RKO (cell line): Measurements from ENCODE around the gene THAP3.

Experiments
- DNase-seq: peaks from one replicate; pipeline ENCODE4 v3.0.0-alpha.2; 2016; ENCODE audit warnings: low spot score

THAP3 gene

GRCh38 chr1:6624710-6625583, at the start of gene THAP3:
THAP3 (plus strand) TSS chr1:6624868; CDS start chr1:6625219, 351 bp downstream.
- peak; percentile 93 for DNase-seq

DNA sequence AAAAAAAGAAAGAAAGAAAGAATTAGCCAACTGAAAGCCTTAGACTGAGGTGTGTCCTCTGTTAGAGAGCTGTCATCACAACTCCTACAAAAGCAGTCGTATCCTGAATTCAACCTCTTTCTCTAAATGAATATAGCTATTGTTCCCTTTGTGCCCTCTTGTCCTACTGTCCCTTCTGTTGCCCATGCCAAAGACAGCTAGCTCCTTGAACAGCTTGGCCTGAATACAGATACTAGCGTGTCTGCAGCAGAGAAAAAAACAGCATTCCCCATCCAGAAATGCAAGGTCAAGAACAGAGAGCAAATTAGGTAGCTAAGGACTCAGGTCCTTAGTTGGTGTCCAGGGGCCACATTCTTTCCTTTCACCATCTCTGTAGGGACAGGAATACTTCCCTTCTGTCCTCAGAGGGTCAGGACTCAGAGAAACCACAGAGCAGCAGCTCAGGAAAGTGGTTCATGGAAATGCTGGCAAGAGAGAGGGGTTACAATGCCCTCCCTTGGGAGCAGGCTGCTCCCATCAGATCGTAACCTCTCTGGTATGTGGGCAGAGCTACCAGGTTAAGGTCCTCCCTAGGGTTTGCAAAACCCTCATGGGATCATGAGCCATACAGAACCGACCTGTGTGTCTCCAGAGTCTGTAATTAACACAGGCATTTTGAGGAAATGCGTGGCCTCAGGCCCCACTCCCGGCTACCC, 46.7 kb upstream of the THAP3 start:
- DNase-seq = no peak

DNA sequence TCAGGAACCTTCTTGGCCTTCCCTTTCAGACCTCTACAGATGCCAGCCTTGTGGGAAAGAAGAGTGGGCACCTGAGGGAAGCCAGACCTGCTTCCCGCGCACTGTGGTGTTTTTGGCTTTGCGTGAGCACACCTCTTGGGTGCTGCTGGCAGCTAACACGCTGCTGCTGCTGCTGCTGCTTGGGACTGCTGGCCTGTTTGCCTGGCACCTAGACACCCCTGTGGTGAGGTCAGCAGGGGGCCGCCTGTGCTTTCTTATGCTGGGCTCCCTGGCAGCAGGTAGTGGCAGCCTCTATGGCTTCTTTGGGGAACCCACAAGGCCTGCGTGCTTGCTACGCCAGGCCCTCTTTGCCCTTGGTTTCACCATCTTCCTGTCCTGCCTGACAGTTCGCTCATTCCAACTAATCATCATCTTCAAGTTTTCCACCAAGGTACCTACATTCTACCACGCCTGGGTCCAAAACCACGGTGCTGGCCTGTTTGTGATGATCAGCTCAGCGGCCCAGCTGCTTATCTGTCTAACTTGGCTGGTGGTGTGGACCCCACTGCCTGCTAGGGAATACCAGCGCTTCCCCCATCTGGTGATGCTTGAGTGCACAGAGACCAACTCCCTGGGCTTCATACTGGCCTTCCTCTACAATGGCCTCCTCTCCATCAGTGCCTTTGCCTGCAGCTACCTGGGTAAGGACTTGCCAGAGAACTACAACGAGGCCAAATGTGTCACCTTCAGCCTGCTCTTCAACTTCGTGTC, 45.9 kb upstream of the THAP3 start:
- DNase-seq = no peak

- DNase-seq = peak; percentile 97
Observed at GRCh38 chr1:6579374-6580118, 45.1 kb upstream of the THAP3 start, which contains the start of gene ZBTB48. ZBTB48 (plus strand) TSS chr1:6579994; CDS start chr1:6580610, 616 bp downstream.

- no peak for DNase-seq
Observed at GRCh38 chr1:6580119-6580592, 44.5 kb upstream of the THAP3 start.

DNA sequence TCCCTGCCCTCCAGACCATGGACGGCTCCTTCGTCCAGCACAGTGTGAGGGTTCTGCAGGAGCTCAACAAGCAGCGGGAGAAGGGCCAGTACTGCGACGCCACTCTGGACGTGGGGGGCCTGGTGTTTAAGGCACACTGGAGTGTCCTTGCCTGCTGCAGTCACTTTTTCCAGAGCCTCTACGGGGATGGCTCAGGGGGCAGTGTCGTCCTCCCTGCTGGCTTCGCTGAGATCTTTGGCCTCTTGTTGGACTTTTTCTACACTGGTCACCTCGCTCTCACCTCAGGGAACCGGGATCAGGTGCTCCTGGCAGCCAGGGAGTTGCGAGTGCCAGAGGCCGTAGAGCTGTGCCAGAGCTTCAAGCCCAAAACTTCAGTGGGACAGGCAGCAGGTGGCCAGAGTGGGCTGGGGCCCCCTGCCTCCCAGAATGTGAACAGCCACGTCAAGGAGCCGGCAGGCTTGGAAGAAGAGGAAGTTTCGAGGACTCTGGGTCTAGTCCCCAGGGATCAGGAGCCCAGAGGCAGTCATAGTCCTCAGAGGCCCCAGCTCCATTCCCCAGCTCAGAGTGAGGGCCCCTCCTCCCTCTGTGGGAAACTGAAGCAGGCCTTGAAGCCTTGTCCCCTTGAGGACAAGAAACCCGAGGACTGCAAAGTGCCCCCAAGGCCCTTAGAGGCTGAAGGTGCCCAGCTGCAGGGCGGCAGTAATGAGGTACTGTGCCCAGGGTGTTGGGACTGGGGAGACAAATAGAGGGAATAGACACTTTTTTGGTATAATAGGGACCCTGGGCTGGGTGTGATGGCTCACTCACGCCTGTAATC, 43.9 kb upstream of the THAP3 start:
- peak; percentile 66 for DNase-seq

GRCh38 chr1:6581561-6582305, 42.9 kb upstream of the THAP3 start:
- no peak for DNase-seq

DNA sequence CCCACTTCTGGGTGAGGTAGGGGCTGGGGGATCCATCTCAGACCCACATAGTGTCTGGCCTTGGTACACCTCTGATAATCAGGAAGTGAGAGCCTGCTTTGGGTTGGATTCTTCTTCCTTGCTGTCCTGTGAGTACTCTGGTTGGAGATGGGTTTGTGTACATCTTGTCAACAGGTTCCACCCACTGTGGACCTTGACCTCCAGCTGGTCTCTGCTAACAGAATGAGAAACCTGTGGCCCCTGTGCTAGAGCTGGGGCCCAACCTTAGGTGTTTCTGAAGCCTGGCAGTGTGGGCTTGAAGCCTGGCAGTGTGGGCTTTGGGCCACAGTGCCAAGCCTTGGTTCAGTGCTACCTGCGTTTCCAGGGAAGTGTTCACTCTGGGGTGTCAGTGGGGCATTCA, 42.3 kb upstream of the THAP3 start:
- DNase-seq = no peak

DNA sequence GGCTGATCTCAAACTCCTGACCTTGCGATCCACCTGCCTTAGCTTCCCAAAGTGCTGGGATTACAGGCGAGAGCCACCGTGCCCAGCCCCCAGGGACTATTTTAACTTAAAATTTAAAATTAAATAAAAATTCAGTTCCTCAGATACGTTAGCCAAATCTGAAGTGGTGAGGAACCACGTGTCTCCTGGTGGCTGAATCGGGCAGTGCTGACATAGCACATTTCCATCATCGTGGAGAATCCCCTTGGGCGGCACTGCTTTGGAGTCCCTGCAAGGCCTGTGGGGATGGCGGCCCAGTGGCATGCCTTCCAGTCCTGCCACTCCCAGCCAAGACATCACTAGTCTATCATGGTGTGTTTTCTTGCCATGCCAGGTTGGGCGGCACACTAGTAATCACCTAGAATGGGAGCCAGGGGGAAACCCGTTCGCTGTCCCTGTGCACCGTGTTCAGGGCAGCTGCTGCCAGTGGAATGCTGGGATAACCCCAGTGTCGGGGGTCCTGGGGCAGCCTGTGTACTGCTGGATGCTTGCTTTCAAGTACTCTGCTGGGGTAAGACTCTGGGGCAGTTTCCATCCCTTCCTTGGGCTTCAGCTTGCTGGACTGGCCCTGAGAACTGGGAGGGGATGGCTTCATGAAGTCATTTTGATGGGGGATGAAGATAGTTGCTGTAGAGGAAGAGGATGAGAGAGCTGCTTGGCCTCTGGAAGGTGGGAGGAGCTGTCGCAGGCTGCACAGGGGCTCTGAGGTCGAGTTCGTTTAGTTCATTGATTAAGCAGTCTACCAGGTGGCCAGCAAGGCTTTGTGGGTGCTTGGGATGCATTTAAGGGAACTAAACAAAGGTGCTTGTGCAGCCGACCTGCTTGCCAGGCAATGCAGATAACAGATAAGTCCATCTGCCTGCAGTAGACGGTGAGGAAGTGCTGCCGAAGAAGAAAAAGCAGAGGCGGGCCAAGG, 40.3 kb upstream of the THAP3 start:
- no peak for DNase-seq

DNA sequence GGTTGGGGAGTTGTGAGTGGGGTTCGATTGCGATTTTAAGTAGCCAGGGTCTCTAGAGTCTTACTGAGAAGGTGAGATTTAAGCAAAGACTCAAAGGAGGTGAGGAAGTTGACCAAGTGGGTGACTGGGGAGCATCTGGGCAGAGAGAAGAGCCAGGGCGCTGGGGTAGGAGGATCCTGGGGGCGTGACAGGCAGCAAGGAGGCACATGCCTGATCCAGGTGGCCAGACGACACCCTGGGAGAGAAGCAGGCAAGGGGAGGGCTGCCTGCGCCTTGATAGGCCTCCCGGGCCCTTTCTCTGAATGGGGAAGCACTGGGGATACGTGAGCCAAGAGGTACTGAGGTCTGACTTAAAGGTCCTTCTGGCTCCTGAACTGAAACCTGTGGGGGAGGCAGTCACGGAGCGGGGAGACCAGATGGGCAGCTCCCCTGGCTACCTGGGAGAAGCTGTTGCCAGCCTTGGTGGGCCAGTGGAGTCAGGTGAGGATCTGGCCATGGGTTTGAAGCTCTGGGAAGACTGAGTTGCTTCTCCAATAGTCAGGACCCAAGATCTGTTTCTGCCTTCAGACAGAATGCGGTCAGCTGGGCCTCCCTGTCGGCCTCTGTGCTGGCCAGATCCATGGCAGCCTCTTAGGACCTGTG, 39.5 kb upstream of the THAP3 start:
- DNase-seq = no peak

- no peak for DNase-seq
Observed at GRCh38 chr1:6585841-6586240, 38.8 kb upstream of the THAP3 start.

DNA sequence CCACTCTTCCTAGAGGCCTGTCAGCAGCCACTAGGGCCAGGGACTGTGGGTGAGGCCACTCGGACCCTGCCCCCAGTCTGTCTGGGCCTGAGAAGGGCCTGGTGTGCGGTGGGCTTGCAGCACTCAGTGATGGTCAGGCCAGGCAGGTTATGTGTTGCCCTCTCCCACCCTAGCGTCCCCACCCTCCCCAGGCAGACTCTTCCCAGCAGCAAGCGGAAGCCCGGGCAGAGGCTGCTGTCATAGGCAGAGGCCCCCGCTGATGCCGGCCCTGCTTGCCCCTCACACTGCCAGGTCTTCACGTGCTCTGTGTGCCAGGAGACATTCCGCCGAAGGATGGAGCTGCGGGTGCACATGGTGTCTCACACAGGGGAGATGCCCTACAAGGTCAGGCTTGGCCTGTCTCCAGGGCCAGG, 38.3 kb upstream of the THAP3 start:
- no peak for DNase-seq

DNA sequence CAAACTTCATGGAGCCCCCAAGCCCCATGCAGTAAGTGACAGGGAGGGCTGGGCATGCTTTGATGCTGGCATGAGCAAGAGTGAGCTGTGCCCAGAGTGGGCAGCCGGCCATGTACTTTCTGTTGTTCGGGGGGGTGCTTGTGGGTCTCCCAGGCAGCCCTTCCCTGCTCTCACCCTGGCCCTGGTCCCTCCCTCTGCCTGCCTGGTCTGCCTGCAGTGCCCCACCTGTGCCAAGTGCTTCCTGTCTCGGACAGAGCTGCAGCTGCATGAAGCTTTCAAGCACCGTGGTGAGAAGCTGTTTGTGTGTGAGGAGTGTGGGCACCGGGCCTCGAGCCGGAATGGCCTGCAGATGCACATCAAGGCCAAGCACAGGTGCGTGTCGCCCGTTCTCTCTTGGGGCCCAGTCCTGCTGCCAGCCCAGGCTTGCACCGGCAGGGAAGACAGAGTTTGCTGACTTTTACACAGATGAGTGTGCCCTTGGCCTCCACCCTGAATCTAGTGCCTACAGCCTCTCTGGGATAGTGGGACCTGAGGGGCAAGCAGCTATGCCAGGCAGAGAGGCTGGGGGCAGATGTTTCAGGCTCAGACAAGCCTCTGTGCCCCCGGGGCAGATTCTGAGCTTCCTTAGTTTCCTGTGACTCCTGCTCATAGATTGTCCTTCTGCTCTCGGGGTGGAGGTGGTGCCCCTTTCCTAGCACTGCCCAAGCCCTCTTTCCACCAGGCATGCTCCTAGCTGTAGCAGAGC, 37.2 kb upstream of the THAP3 start:
- no peak for DNase-seq

DNA sequence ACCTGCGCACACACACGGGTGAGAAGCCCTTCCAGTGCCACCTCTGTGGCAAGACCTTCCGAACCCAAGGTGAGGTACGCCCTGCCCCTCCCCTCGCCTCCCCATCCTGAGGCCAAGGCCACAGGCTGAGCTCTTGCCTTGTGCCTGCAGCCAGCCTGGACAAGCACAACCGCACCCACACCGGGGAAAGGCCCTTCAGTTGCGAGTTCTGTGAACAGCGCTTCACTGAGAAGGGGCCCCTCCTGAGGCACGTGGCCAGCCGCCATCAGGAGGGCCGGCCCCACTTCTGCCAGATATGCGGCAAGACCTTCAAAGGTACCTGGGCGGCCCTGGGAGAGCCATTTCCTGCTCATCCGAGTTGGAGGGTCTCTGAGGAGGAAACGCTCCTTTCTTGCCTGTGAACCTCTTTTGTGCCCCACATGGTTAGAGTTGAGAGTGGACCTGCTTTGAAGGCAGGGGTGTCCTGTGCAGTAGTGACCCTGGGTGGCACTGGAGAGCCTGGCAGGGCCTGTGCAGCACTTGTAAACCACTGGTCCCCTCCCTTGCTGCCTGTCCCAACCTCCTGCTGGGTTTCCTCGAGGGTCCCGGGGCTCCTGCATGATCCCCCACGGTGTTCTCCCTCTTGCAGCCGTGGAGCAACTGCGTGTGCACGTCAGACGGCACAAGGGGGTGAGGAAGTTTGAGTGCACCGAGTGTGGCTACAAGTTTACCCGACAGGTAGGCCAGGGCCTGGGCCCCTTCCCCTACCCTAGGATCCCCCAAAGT, 36.4 kb upstream of the THAP3 start:
- no peak for DNase-seq

GRCh38 chr1:6588893-6589520, 35.7 kb upstream of the THAP3 start:
- DNase-seq = no peak

DNA sequence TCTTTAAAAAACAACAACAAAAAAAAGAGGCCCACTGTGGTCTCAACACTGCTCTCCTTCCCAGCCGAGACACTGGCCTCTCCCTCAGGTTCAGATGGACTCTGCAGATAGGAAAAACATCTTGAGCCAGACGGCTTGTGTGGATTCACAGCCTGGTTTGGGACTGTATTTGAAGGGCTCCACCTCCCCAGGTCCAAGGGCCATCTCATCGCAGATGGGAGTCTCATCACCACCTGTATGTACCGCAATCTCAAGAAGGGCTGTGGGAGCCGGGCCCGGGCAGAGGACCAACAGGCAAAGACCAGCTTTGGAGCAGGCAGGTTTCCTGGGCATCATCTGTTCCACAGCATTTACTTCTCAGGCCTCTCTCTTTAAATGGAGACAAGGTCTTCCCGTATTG, 34.6 kb upstream of the THAP3 start:
- DNase-seq = no peak
